ENCODE data around the gene MAP1LC3B2.

GRCh38 chr12:116592731-116593130 is 33.5 kb downstream of the MAP1LC3B2 start:
- TF ChIP-seq CTCF (IDR thresholded peaks at IDR 0.05) (no peak), POLR2A (IDR thresholded peaks at IDR 0.05) (no peak)
